Left hindlimb (tissue), 1 donor: Measurements from ENCODE around the gene ADAMTS9.

ENCODE experiments used
- DNase-seq: peaks from one replicate; pipeline ENCODE4 v3.0.0-alpha.2; 2018

ADAMTS9 gene

DNA sequence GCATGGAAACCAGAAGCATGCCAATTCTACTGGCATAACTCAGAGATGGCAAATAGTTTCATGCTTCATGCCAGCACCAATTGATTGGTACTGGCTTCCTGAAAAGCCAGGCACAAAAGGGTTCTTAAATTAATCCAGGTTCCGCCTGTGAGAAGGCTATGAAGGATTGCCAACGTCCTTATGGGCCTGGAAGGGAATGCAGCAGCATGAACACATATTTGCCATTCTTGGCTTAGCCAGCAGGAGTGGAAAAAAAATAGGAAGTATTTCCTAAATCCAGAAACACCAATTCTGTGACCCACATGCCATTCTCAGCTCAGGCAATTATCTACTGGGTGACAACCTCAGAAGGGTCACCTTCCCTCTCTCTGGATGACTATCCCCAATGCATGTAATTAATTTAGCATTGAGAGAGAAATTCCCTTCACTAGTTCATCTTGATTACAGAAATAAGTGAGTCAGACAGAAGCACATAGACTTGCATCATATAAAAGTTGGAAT lies 36.0 kb downstream of the ADAMTS9 start:
- DNase-seq, result peak; percentile 49

- no peak for DNase-seq
These were observed 36.5 kb downstream of the ADAMTS9 start for GRCh38 chr3:64651303-64651702.

GRCh38 chr3:64650715-64651114 lies 37.1 kb downstream of the ADAMTS9 start:
- no peak for DNase-seq

GRCh38 chr3:64650096-64650622 lies 37.6 kb downstream of the ADAMTS9 start:
- DNase-seq, result no peak

- DNase-seq, result no peak
These were observed 38.6 kb downstream of the ADAMTS9 start for GRCh38 chr3:64648927-64649906.

DNA sequence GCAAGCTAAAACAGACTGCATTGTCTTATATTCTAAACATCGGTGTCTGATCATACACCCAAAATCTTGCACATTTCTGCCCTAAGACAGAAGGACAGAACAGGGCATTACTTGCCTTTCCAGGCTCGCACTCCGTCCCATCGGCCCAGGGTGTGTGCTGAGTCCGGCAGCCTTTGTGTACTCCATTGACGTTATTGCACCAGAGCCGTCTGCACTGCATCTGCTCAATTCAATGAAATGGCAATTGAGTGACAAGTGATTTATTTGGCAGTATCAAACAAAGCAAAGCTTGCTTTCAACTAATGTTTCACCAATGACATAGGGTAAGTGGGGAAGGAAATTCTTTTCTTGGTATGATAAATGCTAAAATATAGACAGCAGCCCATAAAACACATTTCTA lies 40.0 kb downstream of the ADAMTS9 start:
- no peak for DNase-seq

DNA sequence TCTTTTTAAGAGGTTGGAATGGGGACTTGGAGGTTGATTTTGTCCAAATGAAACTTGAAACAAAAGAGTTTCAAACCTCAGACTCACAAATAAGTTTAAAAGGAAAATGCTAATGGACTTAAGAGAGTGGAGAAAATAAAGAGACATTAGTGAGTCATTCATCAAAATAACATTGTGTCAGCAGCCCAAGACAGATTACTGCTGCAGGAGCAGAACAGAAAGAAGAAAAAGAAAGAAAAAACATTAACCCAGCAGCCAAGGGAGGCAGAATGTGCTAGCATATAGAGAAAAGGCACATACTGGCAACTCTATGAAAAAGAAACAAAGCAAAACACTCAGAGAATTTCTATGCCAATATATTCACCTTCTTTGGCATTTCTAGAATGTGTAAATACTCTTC lies 42.6 kb downstream of the ADAMTS9 start:
- DNase-seq, result no peak

- DNase-seq, result no peak
These were observed 43.3 kb downstream of the ADAMTS9 start for GRCh38 chr3:64644483-64644882.

- no peak for DNase-seq
These were observed 45.3 kb downstream of the ADAMTS9 start for GRCh38 chr3:64642327-64643151.

DNA sequence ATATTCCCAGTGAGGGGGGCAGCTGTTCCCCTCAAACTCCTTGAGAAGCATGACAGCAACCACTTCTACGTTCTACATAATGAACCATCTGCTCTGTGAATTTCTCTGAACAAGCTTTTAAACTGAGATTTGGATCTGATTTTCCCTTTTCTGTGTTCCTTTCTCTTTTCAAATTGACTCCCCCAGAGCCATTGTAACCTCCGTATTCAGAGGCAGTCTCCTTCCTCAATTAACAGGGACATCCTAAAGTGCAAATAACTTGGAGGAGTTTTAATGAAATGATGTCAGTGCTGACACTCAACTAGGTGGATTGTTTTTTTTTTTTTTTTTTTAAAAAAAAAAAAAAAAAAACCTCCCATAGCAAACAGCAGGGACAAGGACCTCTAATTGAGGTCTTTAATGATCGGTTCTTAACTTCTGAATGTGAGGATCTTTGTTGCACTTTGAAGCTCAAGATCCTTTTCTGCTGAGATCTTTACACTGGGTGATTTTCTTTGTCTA lies 48.8 kb downstream of the ADAMTS9 start:
- no peak for DNase-seq

- DNase-seq, result no peak
These were observed 49.3 kb downstream of the ADAMTS9 start for GRCh38 chr3:64638511-64638910.

DNA sequence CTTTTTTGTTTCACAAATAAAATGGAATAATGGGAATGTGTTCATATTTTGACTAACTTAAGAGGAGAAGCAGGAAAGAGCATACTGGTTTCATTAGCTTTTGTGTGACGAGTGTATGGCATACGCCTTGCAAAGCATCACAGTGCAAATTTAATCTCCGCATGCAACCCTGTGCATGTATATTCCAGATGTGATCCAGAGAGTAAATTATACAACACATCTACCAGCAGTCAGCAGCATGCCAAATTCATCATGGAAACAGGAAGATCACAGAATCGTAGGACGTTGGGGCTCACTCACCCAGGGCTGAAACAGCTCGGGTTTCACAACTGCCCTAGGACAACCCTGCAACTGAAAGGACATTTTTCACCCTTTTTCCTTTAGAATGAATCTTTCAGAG lies 53.4 kb downstream of the ADAMTS9 start:
- DNase-seq, result peak; percentile 61

- DNase-seq, result no peak
These were observed 55.8 kb downstream of the ADAMTS9 start for GRCh38 chr3:64631951-64632350.

DNA sequence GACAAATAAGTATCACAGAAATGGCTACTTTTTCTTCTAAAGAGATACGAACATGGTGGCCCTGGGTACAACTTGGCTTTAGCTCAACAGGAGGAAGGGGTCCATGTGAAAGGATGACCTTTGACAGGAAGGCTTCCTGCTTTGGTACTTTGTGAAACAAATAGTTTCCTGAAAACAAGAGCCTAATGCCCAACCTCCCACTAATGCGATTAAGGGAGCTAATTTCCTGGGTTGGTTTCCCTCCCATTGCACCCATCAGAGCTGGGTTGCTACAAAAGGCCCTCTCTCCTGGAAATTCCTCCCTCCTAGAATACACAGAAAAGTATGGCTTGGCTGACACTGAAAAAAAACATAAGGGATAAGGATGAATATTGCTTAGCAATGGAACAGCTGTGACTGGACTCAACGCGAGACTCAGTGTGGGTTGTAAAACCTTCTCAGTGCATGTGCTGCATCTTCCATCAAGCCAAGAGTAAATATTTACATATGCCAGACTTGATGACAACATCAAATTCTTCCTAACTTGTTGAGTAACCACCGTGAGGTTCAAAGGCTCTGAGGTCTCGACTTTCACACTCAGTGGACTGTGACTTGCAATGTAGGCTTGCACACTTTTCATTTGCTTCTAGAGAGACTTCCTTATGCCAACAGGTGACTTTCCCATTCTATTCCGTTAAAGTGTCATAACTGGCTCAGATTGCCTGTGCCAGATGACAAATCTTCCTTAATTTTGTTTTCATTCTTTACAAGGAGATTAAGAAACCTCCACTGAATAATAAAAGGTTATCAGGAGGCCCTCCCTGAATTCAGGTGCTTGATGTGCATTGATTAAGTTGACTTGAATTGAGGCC lies 60.1 kb downstream of the ADAMTS9 start:
- DNase-seq, result no peak

DNA sequence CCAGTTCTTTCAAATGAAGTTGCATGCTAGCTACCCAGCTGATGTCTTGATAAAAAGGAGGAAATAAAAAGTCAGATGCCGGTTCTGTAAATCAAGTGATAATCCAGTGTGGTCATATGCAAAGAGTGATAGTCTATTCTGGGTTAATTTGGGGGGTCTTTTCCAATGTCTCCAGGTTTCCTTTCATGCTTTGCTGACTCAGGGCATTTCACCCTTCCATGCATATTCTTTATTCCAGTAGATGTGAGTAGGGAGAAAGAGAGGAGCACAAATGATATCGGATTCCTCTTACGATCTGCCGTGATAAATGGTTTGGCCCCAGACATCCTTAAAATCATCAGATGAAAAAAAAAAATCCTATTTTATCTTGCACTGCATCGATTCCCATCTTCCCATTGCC lies 60.8 kb downstream of the ADAMTS9 start:
- DNase-seq, result no peak

- no peak for DNase-seq
These were observed 62.4 kb downstream of the ADAMTS9 start for GRCh38 chr3:64625381-64625780.

- no peak for DNase-seq
These were observed 64.7 kb downstream of the ADAMTS9 start for GRCh38 chr3:64623125-64623524.

- no peak for DNase-seq
These were observed 65.9 kb downstream of the ADAMTS9 start for GRCh38 chr3:64621726-64622395.

- DNase-seq, result no peak
These were observed 66.5 kb downstream of the ADAMTS9 start for GRCh38 chr3:64621275-64621674.

DNA sequence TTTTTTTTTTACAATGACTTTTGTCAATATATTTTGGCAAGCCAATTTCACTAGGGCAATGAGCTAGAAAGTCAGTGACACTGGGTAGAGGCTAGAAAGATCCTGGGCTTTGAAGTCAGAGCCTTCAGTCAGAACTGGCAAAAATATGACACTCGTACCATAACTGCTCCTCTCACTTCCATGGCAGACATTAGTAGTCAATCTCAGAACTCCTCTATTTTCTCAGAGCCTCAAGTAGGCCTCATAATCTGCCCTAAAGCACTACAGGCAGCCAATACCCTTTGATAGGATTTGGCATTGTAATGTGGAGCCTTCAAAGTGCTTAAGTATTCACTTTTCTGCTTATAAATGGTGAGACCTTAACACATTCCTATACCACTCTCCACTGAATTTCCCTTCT lies 67.8 kb downstream of the ADAMTS9 start:
- no peak for DNase-seq

GRCh38 chr3:64619216-64619615 lies 68.6 kb downstream of the ADAMTS9 start:
- no peak for DNase-seq

GRCh38 chr3:64617610-64618009 lies 70.2 kb downstream of the ADAMTS9 start:
- DNase-seq, result no peak
